DND-41 (cell line): ENCODE measurements around the gene KRTAP4-5.

Experiments used
- CTCF ChIP-seq: IDR thresholded peaks from 2 replicates; pipeline ENCODE4 v1.5.1; 2012; ENCODE audit warnings: borderline replicate concordance, low read length, moderate library complexity, mild to moderate bottlenecking; ENCODE audit not compliant: poor library complexity, severe bottlenecking; ENCODE audit errors: extremely low read depth
- EZH2 ChIP-seq: IDR thresholded peaks from 3 replicates; pipeline ENCODE4 v1.6.1; 2012; ENCODE audit warnings: borderline replicate concordance, low read depth, mild to moderate bottlenecking, moderate library complexity, low read length, inconsistent platforms; ENCODE audit not compliant: severe bottlenecking

- no peak for TF ChIP-seq CTCF
- TF ChIP-seq EZH2: no peak
Observed at GRCh38 chr17:41151525-41151924, 1.9 kb upstream of the KRTAP4-5 start.
